Measurements from ENCODE around the gene RIBC2. TPM values are rescaled to one million over a fixed set of nuclear protein-coding genes. Genes with fewer than 3 reads are reported as not detected.

RIBC2 gene
- total and polyA plus RNA-seq, 9 of the 15 experiments (the other 6 are each of a cell fraction or from before 2014, with no cell fraction given), result not detected

DNA sequence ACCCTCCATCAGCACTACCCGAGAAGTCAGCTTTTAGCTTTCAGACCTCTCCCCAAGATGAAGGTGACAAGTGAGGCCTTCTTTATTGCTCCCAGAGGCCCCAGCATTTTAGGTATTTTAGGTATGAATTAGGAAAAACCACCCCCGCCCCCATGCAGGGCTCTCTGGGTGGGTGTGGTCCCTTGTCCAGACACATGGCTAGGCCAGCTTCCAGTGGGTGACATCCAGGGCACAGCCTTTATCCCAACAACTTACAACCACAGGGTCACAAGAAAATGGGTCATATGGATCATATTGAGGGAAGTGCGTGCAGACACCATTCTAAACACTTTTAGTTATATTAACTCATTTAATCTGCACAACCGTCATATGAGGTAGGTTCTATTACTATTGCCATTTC lies 42.1 kb downstream of the RIBC2 start:
- TF ChIP-seq ATF1 (CRISPR knock-in tag; IDR thresholded peaks at IDR 0.05) (no peak), ATF1 (tag; IDR thresholded peaks at IDR 0.05) (no peak), KDM5B (IDR thresholded peaks at IDR 0.05; ENCODE audit: insufficient replicate concordance, low read depth, low read length) (no peak), TCF7 (IDR thresholded peaks at IDR 0.05; ENCODE audit: borderline replicate concordance) (no peak), TEAD2 (tag; IDR thresholded peaks at IDR 0.05) (no peak), KHSRP (IDR thresholded peaks at IDR 0.05) (no peak), TAL1 (IDR thresholded peaks at IDR 0.05) (no peak), NONO (IDR thresholded peaks at IDR 0.05; ENCODE audit: low read depth in 2 of 2, low read length in 1 of 2) (no peak)
- TF ChIP-seq, protein P1, sequence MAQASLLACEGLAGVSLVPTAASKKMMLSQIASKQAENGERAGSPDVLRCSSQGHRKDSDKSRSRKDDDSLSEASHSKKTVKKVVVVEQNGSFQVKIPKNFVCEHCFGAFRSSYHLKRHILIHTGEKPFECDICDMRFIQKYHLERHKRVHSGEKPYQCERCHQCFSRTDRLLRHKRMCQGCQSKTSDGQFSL (CRISPR knock-in tag; IDR thresholded peaks at IDR 0.05), result no peak
- TF ChIP-seq, protein P1 (tag; IDR thresholded peaks at IDR 0.05), result no peak
- TF ChIP-seq, protein P2, sequence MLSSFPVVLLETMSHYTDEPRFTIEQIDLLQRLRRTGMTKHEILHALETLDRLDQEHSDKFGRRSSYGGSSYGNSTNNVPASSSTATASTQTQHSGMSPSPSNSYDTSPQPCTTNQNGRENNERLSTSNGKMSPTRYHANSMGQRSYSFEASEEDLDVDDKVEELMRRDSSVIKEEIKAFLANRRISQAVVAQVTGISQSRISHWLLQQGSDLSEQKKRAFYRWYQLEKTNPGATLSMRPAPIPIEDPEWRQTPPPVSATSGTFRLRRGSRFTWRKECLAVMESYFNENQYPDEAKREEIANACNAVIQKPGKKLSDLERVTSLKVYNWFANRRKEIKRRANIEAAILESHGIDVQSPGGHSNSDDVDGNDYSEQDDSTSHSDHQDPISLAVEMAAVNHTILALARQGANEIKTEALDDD (IDR thresholded peaks at IDR 0.05), result no peak
- TF ChIP-seq, protein P3, sequence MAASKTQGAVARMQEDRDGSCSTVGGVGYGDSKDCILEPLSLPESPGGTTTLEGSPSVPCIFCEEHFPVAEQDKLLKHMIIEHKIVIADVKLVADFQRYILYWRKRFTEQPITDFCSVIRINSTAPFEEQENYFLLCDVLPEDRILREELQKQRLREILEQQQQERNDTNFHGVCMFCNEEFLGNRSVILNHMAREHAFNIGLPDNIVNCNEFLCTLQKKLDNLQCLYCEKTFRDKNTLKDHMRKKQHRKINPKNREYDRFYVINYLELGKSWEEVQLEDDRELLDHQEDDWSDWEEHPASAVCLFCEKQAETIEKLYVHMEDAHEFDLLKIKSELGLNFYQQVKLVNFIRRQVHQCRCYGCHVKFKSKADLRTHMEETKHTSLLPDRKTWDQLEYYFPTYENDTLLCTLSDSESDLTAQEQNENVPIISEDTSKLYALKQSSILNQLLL (CRISPR knock-in tag; IDR thresholded peaks at IDR 0.05; ENCODE audit: borderline replicate concordance), result no peak
- TF ChIP-seq, protein P4, sequence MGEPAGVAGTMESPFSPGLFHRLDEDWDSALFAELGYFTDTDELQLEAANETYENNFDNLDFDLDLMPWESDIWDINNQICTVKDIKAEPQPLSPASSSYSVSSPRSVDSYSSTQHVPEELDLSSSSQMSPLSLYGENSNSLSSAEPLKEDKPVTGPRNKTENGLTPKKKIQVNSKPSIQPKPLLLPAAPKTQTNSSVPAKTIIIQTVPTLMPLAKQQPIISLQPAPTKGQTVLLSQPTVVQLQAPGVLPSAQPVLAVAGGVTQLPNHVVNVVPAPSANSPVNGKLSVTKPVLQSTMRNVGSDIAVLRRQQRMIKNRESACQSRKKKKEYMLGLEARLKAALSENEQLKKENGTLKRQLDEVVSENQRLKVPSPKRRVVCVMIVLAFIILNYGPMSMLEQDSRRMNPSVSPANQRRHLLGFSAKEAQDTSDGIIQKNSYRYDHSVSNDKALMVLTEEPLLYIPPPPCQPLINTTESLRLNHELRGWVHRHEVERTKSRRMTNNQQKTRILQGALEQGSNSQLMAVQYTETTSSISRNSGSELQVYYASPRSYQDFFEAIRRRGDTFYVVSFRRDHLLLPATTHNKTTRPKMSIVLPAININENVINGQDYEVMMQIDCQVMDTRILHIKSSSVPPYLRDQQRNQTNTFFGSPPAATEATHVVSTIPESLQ (CRISPR knock-in tag; IDR thresholded peaks at IDR 0.05), result no peak
- intact Hi-C loops (cut with micrococcal nuclease), result no loop called here
- Histone ChIP-seq H3K79me2 (ENCODE audit: control insufficient read depth, insufficient read depth, low read length) (no peaks in the 10 kb centered on the region), H3K9me1 (ENCODE audit: control insufficient read depth, insufficient read depth, low read length) (no peaks in the 10 kb centered on the region), H2AFZ (ENCODE audit: low read depth, low read length) (no peak overlapping the region), H3K27me3 (ENCODE audit: control insufficient read depth in 2 of 2, insufficient read depth in 2 of 2, low read length in 2 of 2) (peaks cover 4 to 45% of the 10 kb centered on the region in 2 experiments; a peak in 3 of 5 replicates), H3K4me1 (replicated peaks in 1 of 2; ENCODE audit: control insufficient read depth in 2 of 2, insufficient read depth in 2 of 2, low read length in 2 of 2) (no peaks in the 10 kb centered on the region), H3K27ac (ENCODE audit: extremely low read depth, low read depth, low read length) (no peak overlapping the region), H4K20me1 (replicated peaks; ENCODE audit: control insufficient read depth, insufficient read depth, low read length) (no peaks in the 10 kb centered on the region), H3K4me3 (no peak overlapping the region), H3K36me3 (ENCODE audit: control insufficient read depth, insufficient read depth, low read length) (no peaks in the 10 kb centered on the region), H3K9ac (ENCODE audit: insufficient read depth in 1 of 2, low read depth in 2 of 2, low read length in 2 of 2) (no peak overlapping the region), H3K4me2 (ENCODE audit: insufficient read depth, low read length) (no peak overlapping the region), H3K9me3 (replicated peaks; ENCODE audit: control insufficient read depth, insufficient read depth, low read depth, low read length) (no peaks in the 10 kb centered on the region)
- BruUV-seq (replicated peaks), result no TSS peak
- FAIRE-seq, result no peak
- in situ Hi-C loops (cut with MboI), result loop anchor here (10.0 kb wide), 1 partner anchor 351 kb away; no protein-coding TSS in a partner anchor
- no peak for ATAC-seq
- no peak for DNase-seq (ENCODE audit: extremely low read depth in 1 of 4, low spot score in 3 of 4)
- CTCF ChIA-PET (ENCODE audit: low intra/inter-chr PET ratio), result no interaction called here
- POLR2A ChIA-PET, result no interaction called here
- WGBS (ENCODE audit: insufficient coverage, low coverage, missing lambda C conversion rate), result 6% methylated on average over 4 of the region's 4 CpGs
